ENCODE results near the gene GAGE13.
A peak's percentile ranks its signal among the peaks of the same experiment; 100 is the strongest.

- TF ChIP-seq CTCF (IDR thresholded peaks at IDR 0.05) (peak; percentile 43 to 62 (median 55)), POLR2A (IDR thresholded peaks at IDR 0.05) (no peak), EP300 (IDR thresholded peaks at IDR 0.05) (no peak)
Measured at GRCh38 chrX:49291615-49292337, 39.6 kb upstream of the GAGE13 start.

Data from tibial nerve (tissue), 4 donors.